NB4 (cell line): ENCODE data around the gene TCEA3.

ENCODE experiments used
- DNase-seq: peaks from one replicate; pipeline ENCODE4 v3.0.0; 2010; ENCODE audit warnings: low read depth
- H3K4me3 ChIP-seq: one replicate; pipeline ENCODE4 v1.5.1; 2011; ENCODE audit warnings: mild to moderate bottlenecking, low read depth, low read length, moderate library complexity
- MYC ChIP-seq: IDR thresholded peaks from 2 replicates; pipeline ENCODE4 v1.6.1; 2011; ENCODE audit warnings: low read depth, low read length
- POLR2A ChIP-seq: IDR thresholded peaks from 2 replicates; pipeline ENCODE4 v1.6.1; 2011; ENCODE audit warnings: mild to moderate bottlenecking; ENCODE audit not compliant: insufficient read length; ENCODE audit errors: extremely low read depth
- TF ChIP-seq, protein P1 (sequence below): IDR thresholded peaks from one replicate; pipeline ENCODE4 v1.5.1; 2012; ENCODE audit warnings: low read depth, low read length
- TF ChIP-seq, protein P2 (sequence below): IDR thresholded peaks from 2 replicates; pipeline ENCODE4 v1.6.1; 2011; ENCODE audit warnings: low read depth, low read length

Gene TCEA3

DNA sequence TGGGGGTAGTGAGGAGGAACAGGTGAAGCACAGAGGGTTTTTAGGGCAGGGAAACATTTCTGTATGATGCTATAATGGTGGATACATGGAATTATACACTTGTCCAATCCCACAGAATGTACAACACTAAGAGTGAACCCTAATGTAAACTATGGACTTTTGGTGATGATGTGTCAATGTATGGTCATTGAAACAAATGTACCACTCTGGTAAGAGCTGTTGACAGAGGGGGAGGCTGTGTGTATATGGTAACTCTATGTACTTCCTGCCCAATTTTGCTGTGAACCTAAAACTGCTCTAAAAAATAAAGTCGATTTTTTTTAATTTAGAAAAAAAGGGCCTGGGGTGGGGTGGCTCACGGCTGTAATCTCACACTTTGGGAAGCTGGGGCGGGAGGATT is 36.5 kb upstream of the TCEA3 start:
- no peak overlapping the region for H3K4me3 ChIP-seq
- TF ChIP-seq, protein P1, sequence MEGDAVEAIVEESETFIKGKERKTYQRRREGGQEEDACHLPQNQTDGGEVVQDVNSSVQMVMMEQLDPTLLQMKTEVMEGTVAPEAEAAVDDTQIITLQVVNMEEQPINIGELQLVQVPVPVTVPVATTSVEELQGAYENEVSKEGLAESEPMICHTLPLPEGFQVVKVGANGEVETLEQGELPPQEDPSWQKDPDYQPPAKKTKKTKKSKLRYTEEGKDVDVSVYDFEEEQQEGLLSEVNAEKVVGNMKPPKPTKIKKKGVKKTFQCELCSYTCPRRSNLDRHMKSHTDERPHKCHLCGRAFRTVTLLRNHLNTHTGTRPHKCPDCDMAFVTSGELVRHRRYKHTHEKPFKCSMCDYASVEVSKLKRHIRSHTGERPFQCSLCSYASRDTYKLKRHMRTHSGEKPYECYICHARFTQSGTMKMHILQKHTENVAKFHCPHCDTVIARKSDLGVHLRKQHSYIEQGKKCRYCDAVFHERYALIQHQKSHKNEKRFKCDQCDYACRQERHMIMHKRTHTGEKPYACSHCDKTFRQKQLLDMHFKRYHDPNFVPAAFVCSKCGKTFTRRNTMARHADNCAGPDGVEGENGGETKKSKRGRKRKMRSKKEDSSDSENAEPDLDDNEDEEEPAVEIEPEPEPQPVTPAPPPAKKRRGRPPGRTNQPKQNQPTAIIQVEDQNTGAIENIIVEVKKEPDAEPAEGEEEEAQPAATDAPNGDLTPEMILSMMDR: no peak
- TF ChIP-seq, protein P2, sequence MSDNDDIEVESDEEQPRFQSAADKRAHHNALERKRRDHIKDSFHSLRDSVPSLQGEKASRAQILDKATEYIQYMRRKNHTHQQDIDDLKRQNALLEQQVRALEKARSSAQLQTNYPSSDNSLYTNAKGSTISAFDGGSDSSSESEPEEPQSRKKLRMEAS: no peak
- TF ChIP-seq POLR2A: no peak
- no peak for TF ChIP-seq MYC
- DNase-seq: no peak

DNA sequence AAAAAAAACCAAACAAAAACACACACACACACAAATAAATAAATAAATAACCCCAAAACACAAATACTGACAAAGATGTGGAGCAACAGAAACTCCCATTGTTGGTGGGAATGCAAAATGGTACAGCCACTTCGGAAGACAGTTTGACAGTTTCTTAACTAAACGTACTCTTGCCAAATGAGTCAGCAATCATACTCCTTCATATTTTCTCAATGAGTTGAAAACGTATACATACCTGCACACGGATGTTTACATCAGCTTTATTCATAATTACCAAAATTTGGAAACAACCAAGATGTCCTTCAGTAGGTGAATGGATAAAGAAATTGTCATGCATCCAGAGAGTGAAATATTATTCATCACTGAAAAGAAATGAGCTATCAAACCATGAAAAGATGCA is 36.0 kb upstream of the TCEA3 start:
- no peak for TF ChIP-seq MYC
- TF ChIP-seq, protein P1: no peak
- H3K4me3 ChIP-seq: no peak overlapping the region
- no peak for DNase-seq

DNA sequence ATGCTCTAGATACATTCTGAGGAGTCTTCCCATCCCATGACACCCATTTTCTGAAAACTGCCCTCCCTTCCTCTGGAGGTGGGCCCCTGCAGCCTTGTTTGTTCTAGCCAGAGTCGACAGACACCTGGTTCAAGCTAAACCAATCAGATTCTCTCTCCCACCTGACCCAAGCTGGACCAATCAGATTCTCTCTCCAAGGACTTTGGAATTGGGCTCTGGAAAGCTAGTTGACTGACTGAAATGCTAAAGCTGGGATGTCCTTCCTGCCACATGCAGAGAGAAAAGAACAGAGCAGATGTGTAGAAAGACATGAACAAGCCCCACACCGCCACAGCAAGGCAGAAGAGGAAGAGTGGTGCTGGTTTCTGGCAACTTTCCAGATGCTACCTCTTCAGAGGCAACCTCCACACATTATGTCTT is 34.8 kb upstream of the TCEA3 start:
- DNase-seq: no peak
- no peak overlapping the region for H3K4me3 ChIP-seq
- TF ChIP-seq POLR2A: no peak
- no peak for TF ChIP-seq MYC
- TF ChIP-seq, protein P2: no peak
- TF ChIP-seq, protein P1: no peak

DNA sequence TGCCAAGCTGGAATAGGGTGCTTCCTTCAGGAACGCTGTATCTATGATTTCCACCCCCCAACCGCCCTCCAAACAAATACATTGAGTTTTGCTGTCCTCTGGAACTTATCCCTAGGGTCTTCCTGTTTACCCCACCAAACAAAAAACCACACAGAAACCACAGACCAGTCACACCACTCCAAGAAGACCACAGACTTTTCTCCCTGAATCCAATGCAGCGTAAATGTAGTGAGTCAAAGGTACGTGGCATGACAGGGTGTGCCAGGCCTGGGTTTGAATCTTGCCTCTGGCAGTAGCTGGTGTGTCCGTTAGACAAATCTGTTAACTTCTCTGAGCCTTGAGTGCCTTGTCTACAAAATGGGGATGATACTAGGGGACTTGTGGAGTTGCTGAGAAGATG is 31.7 kb upstream of the TCEA3 start:
- TF ChIP-seq POLR2A: no peak
- H3K4me3 ChIP-seq: no peak overlapping the region
- peak; percentile 51 for DNase-seq

DNA sequence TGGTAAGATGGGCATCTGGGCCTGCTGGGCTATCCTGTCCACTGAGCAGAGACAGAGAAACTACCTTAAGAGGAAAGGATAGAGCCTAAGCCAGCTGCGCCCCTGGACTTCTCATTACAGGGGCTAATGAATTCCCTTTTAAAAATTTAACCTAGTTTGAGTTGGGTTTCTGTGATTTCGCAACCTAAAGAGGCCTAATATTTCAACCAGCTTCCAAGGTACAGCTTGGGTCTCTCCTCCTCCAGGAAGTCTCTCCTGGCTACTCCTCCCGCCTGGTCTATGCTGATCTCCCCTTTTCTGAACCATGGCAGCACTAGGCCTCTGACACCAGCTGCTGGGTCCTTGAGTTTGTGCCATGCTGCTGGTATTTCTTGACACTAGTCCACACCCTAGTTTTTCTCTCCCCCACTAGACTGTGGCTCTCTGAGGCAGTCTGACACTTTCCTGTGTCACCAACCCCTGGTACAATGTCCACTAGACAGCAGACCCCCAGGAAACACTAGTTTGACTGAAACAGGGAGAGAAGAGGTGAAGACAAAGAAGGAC is 29.0 kb upstream of the TCEA3 start:
- DNase-seq: no peak
- no peak overlapping the region for H3K4me3 ChIP-seq
- no peak for TF ChIP-seq MYC
- TF ChIP-seq, protein P2: no peak
- no peak for TF ChIP-seq POLR2A
- TF ChIP-seq, protein P1: no peak

DNA sequence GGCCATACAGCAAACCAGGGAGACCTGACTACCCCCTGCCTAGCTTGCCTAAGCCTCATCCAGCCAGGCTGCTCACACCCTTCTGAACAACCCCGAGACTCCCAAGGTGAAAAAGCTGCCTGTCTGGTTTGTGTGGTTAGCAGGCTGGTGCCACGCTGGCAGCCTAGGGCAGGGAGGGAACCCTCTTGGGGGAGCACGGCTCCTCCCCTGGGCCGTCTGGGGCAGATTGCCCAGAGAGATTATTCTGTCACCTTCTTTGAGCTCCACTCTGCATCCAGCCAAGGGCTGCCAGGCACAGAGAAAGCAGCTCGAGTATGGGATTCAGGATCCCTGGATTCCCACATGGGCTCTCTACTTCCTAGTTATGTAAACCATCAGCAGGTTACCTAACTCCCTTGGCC is 27.5 kb upstream of the TCEA3 start:
- H3K4me3 ChIP-seq: no peak overlapping the region
- TF ChIP-seq, protein P1: no peak
- TF ChIP-seq, protein P2: no peak
- TF ChIP-seq MYC (no peak), POLR2A (no peak)
- peak; percentile 71 for DNase-seq
